DMS79 treated with DMSO at 0.1 percent for 48 hours (cell line): ENCODE data around the gene DOCK10.
"Not testable (repeated sequence)": the region's sequence is repeated elsewhere in the genome, so short reads cannot be mapped to it uniquely, and the experiment has no call there.

ENCODE experiments used
- DNase-seq: peaks from one replicate; lab custom pipeline; 2025; lab: John Stamatoyannopoulos, UW

DOCK10 gene

DNA sequence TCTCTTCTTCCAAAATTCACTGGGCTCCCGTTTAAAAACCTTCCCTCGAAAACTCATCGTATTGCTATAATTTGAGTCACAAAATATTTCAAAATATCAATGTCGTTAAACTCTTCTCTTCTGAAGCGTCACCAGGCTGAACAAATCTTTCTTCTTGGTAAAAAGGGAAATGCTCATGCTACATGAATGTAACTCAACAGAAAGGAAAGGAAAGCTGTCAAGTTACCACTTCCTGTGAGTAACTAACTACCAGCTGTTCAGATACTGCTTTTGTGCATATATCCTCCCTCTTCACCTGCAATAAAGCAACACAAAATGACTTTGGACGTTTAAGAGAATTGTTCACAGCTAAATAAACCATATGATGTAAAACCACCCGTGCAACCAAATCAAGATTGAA is 95.4 kb downstream of the DOCK10 start:
- no peak for DNase-seq

- DNase-seq = no peak
Observed at GRCh38 chr2:224944707-224945547, 97.3 kb downstream of the DOCK10 start.

DNA sequence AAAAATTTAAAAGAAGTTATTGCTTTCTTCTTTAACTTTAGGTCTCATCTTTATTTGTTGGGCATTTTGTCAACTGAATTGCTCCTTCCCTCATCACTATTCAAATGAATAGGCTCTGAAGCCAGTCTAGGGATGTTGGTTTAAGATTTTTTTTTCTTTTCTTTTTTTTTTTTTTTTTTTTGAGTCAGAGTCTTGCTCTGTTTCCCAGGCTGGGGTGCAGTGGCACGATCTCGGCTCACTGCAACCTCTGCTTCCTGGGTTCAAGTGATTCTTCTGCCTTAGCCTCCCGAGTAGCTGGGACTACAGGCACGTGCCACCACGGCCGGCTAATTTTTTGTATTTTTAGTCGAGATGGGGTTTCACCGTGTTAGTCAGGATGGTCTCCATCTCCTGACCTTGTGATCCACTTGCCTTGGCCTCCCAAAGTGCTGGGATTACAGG is 98.6 kb downstream of the DOCK10 start:
- not testable (repeated sequence) for DNase-seq

- no peak for DNase-seq
Observed at GRCh38 chr2:224941960-224942359, 100.3 kb downstream of the DOCK10 start.

- no peak for DNase-seq
Observed at GRCh38 chr2:224940618-224941017, 101.7 kb downstream of the DOCK10 start.

DNA sequence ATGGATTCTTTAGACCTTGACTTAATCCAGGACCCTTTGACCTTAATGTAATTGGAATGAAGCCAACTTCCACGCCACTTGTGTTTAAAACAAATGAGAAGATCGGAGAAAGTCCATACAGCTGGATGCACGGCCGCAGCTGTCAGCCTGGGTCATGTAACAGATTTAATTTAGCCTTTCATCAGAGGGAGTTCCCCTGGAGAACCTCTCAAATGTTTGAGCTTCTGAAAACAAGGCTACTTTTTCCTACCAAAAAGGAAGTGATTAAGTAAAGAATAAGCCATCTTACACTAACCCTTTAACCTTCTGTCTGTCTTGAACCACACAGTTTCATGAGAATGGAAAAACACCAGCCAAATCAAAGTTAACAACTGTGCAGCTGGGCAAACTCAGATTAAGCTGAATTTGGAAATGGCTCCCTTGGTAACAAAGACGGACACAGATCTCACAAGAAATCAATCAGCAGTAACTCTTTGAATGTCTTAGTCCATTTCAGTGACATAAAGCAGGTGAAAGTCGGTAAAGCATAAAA is 103.6 kb downstream of the DOCK10 start:
- DNase-seq = no peak

GRCh38 chr2:224937887-224938286 is 104.4 kb downstream of the DOCK10 start:
- no peak for DNase-seq

DNA sequence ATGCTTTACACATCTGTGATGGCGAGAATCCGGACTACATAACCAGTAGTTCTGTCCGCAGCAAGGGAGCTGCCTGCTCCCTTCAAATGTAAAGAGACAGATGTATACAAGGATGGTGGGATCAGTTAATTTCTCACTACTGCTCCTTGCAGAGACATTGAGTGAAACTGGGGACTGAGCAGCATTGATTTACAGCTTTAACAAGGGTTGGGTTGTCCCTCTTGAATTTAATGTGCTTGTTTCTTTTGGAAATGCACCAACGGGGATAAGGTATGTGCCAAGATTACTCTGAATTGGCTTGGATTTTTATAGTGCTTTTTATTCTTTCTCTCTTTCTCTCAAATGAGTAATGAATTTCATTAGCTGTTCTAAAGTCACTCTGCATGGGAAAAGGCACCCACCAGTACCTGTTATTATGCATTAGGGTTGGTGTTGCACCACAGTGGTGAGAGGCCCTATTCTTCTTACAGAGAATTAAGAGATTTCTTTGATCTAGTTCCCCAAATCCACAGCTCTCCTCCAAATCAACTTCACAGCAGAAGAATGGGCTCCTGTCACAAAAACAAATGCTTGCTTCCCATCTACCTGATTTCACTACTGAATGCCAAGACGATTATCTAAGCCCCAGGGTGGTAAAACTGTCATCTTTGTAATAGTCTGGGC is 107.6 kb downstream of the DOCK10 start:
- DNase-seq = no peak

GRCh38 chr2:224933431-224933830 is 108.8 kb downstream of the DOCK10 start:
- DNase-seq = no peak

DNA sequence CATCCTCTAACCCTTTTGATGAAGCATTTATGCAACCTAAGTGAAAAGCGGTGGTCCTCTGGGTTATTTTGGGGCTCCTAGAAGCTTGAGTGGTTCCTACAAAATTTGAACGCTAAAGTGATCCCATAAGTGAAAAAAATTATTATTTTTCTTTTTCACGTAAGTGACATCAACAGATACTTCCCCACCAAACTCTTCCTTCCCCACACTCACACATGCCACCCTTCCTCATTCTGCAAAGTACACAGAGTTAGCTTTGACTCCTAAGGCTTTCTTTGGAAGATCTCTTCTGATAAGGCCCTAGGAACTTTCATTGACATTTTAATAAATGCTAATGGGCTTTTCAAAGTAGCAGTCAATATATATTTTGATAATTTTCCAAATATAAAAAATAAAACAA is 109.7 kb downstream of the DOCK10 start:
- DNase-seq = no peak

DNA sequence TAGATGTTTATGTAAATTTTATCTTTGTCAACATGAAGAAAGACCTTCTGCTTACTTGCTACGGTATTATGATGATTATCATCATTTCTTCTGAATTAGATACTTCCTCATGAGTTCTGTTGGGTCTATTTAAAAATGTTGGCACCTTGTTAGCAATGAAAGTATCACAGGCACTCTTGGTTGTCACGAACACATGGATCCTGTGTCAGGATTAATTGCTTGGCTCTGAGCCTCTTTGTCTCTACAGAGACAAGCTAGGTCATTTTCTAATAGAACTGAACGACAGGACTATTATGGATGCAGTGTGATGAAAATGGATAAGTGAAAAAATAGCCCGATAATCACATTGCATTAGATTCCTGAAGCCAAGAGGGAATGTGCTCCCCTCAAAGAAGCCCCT is 110.3 kb downstream of the DOCK10 start:
- no peak for DNase-seq

DNA sequence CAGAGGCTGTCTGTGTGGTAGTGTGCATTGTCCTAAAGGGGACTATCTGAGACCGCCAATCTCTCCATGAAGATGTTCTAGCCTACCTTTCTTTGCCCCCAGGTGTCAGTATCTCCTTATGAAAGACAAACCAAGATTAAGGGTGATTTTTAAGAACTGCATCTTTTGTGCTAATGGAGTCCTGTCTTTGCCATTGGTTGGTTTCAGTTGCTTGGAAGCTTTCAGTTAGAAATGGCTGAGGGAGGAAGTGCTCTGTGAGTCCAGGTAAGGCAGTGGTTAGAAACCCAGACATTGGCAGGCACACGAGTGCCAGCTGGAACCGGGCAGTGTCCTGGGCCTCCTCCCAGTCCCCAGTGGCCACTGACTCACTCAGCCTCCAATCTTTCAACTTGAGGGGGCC is 111.3 kb downstream of the DOCK10 start:
- DNase-seq = no peak

- no peak for DNase-seq
Observed at GRCh38 chr2:224930124-224930523, 112.1 kb downstream of the DOCK10 start.

DNA sequence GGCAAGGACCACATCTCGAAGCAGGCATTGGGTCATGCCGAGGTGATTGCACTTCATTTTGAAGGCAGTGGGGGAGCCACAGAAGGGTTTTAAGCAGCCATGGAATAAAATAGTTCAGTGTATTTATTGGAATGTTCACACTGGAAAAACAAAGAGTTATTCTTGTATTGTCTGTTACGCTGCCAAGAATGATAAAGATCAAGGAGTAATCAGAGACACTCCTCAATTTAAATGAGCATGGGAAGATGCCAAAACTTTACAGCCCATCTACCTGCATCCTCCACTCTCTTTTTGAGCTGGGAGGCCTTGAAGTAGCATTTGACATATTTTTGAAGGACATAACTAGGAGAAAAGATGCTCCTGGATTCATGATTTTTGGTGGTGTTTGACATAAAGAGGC is 112.8 kb downstream of the DOCK10 start:
- DNase-seq = no peak

- DNase-seq = no peak
Observed at GRCh38 chr2:224927646-224928173, 114.6 kb downstream of the DOCK10 start.

- DNase-seq = no peak
Observed at GRCh38 chr2:224927011-224927410, 115.3 kb downstream of the DOCK10 start.

DNA sequence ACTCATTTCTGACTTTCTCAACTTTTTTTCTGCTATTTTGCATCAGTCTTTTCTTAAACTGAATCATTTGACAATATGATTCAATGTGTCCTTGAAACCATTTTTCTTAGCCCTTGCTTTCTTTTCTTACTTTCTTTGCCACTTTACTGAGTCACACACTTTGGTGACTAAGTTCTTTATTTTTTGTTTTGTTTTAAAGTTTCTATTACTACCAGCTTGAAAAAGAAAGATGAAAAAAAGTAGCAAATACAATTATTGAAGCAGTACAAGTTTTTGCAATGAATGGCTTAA is 116.5 kb downstream of the DOCK10 start:
- DNase-seq = no peak

DNA sequence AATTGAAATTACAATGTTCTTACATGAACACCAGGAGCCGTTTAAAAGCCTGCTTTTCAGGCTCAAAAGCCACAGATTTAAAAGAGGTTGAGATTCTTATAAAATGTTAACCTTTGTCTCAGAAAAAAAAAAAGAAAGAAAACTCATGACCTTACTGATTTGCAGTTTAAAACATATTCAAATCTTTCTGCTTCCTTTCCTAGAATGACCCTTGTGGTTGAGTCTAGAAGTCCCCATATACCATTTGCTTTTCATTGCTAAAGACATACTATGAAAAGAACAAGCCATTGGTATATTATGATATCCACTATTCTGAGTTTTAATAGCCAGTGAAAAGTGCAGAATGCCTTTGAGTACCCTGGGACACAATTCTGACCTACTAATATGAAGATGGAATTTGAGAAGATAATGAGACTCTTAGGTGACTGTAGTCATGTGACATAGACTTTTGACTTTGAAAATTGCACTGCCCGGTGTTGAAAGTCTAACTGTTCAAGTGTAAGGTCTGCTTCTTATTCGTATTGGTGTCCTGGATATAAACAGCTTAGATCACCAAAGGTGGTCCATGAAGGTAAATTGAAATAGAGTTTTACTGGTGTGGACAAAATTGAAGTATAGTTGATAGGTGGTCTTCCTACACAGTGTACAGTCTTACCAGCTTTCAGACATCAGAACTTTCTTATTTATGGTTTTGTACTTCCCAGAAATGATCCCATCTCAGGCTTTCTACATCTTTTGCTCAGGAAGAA is 117.0 kb downstream of the DOCK10 start:
- DNase-seq = no peak

DNA sequence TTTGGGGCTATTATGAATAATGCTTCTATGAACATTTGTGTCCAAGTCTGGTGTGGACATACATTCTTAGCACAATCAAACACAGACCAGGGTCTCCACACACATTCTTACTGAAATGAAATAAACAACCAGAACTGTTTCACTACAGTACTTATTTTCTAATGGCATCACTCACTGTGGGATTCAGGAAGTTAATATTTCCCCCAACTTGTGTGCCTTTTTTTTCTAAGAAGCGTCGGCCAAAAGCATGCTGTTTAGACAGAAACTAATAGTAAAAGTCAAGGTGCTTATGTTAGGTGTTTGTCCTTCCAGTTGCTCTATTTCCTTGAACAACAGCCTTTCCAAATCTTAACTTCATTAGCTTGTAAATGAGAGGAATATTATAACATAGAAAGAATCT is 117.6 kb downstream of the DOCK10 start:
- DNase-seq = no peak

- no peak for DNase-seq
Observed at GRCh38 chr2:224922142-224922727, 120.0 kb downstream of the DOCK10 start.

- DNase-seq = no peak
Observed at GRCh38 chr2:224919472-224920110, 122.7 kb downstream of the DOCK10 start.
